Measurements from ENCODE around the gene CLRN1. TPM values are rescaled to one million over a fixed set of nuclear protein-coding genes. Genes with fewer than 3 reads are reported as not detected.
A peak's percentile ranks its signal among the peaks of the same experiment; 100 is the strongest.

Gene CLRN1, protein sequence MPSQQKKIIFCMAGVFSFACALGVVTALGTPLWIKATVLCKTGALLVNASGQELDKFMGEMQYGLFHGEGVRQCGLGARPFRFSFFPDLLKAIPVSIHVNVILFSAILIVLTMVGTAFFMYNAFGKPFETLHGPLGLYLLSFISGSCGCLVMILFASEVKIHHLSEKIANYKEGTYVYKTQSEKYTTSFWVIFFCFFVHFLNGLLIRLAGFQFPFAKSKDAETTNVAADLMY
- total RNA-seq, result under 1 TPM in 1 of 4 donors, not detected in 3; 0.14 TPM

- Histone ChIP-seq H3K36me3 (no peaks in the 10 kb centered on the region), H3K27ac (no peak within 1 kb of the TSS), H3K27me3 (no peaks in the 10 kb centered on the region), H3K9me3 (no peaks in the 10 kb centered on the region), H3K4me1 (no peaks in the 10 kb centered on the region), H3K4me3 (no peak within 1 kb of the TSS)
- in situ Hi-C loops (cut with MboI; ENCODE audit: low pct_ligation_motif_present in 1 of 4, low pct_unique_long_range_greater_than_20kb in 1 of 4, low sequenced_read_pairs in 3 of 4) (no loop called here), intact Hi-C loops (cut with DNase I; ENCODE audit: low total_unique reads) (no loop called here)
- DNase-seq, result peak; percentile 10
- WGBS, 2 donors (ENCODE audit: low coverage in 1 of 2), result 40 to 46% methylated on average over 8 to 18 of the region's 18 CpGs
- TF ChIP-seq POLR2A (IDR thresholded peaks at IDR 0.05), result no peak
- TF ChIP-seq EP300 (IDR thresholded peaks at IDR 0.05; ENCODE audit: low read depth), result no peak
- TF ChIP-seq, protein P1, sequence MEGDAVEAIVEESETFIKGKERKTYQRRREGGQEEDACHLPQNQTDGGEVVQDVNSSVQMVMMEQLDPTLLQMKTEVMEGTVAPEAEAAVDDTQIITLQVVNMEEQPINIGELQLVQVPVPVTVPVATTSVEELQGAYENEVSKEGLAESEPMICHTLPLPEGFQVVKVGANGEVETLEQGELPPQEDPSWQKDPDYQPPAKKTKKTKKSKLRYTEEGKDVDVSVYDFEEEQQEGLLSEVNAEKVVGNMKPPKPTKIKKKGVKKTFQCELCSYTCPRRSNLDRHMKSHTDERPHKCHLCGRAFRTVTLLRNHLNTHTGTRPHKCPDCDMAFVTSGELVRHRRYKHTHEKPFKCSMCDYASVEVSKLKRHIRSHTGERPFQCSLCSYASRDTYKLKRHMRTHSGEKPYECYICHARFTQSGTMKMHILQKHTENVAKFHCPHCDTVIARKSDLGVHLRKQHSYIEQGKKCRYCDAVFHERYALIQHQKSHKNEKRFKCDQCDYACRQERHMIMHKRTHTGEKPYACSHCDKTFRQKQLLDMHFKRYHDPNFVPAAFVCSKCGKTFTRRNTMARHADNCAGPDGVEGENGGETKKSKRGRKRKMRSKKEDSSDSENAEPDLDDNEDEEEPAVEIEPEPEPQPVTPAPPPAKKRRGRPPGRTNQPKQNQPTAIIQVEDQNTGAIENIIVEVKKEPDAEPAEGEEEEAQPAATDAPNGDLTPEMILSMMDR (IDR thresholded peaks at IDR 0.05), result no peak
- no peak for TF ChIP-seq POLR2AphosphoS5 (IDR thresholded peaks at IDR 0.05)
Measured at GRCh38 chr3:150972366-150973071, at the start of gene CLRN1. CLRN1 (minus strand) TSS chr3:150972727; CDS start chr3:150972708, 19 bp downstream.

DNA sequence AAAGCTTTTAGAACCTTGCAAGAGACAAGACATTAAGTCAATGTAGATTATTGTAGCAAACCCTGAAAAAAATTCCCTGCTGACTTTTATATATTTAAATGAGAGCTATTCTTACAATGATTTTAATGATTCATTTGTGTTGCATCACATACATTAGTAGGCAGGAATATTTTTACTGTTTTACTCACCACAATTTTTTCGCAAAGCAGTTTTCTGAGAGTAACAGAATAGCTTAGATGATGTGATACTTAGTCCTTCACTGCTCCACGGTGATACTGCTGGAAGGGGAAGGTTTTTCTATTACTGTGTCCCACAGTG, 43.9 kb upstream of the CLRN1 start:
- H3K27ac ChIP-seq, result no peak overlapping the region
- peaks cover 4% of the 10 kb centered on the region for H3K27me3 ChIP-seq
- TF ChIP-seq POLR2A (IDR thresholded peaks at IDR 0.05) (no peak), POLR2AphosphoS5 (IDR thresholded peaks at IDR 0.05) (no peak), EP300 (IDR thresholded peaks at IDR 0.05; ENCODE audit: low read depth) (no peak)
- TF ChIP-seq, protein P1 (IDR thresholded peaks at IDR 0.05), result no peak
- H3K9me3 ChIP-seq, result no peaks in the 10 kb centered on the region
- DNase-seq, result no peak
- 71 to 81% methylated on average over 2 of the region's 2 CpGs for WGBS, 2 donors (ENCODE audit: low coverage in 1 of 2)
- H3K4me1 ChIP-seq, result no peaks in the 10 kb centered on the region
- H3K4me3 ChIP-seq, result no peak overlapping the region
- intact Hi-C loops (cut with DNase I; ENCODE audit: low total_unique reads) (no loop called here), in situ Hi-C loops (cut with MboI; ENCODE audit: low pct_ligation_motif_present in 1 of 4, low pct_unique_long_range_greater_than_20kb in 1 of 4, low sequenced_read_pairs in 3 of 4) (no loop called here)
- H3K36me3 ChIP-seq, result no peaks in the 10 kb centered on the region

DNA sequence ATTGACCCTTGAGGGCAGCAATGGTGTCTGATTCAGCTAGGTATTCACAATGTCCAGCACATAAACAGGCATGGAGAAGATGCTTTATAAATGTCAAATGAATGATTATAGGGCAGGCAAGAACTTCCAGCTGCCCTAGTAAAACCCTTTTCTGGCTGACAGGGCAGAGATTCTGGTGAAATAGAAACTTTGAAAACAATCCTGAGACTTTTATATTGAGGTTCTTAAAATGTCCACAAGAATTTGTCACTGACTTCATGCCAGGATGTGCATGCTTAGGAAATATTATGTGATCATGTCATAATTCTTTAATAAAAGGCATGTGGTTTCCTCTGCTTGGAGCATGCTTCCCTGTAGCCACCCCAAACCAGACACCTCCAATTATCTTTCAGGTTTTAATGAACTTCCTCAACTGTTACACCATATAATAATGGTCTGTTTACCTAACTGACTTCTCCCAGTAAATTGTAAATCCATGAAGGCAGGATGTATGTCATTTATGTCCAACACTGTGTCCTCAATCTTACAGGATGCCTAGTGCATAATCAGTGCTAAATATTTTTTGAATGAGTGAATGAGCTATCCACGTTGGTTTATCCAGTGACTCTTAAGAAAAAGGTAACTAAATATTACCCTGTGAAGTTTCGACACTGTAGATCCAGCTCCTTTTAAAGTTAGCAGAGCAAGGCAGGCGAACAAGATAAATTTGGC, 43.4 kb upstream of the CLRN1 start:
- WGBS, 2 donors (ENCODE audit: low coverage in 1 of 2), result 55% methylated on average over 3 of the region's 3 CpGs
- no peak for DNase-seq
- no peaks in the 10 kb centered on the region for H3K4me1 ChIP-seq
- no peaks in the 10 kb centered on the region for H3K9me3 ChIP-seq
- intact Hi-C loops (cut with DNase I; ENCODE audit: low total_unique reads), result no loop called here
- TF ChIP-seq EP300 (IDR thresholded peaks at IDR 0.05; ENCODE audit: low read depth) (no peak), POLR2A (IDR thresholded peaks at IDR 0.05) (no peak), POLR2AphosphoS5 (IDR thresholded peaks at IDR 0.05) (no peak)
- TF ChIP-seq, protein P1 (IDR thresholded peaks at IDR 0.05), result no peak
- H3K27me3 ChIP-seq, result peaks cover 4% of the 10 kb centered on the region
- no peaks in the 10 kb centered on the region for H3K36me3 ChIP-seq
- H3K27ac ChIP-seq, result no peak overlapping the region
- in situ Hi-C loops (cut with MboI; ENCODE audit: low pct_ligation_motif_present in 1 of 4, low pct_unique_long_range_greater_than_20kb in 1 of 4, low sequenced_read_pairs in 3 of 4), result no loop called here
- no peak overlapping the region for H3K4me3 ChIP-seq

- WGBS, 2 donors (ENCODE audit: low coverage in 1 of 2), result 65 to 66% methylated on average over 4 to 5 of the region's 5 CpGs
- no peak overlapping the region for H3K27ac ChIP-seq
- no peak for DNase-seq
Measured at GRCh38 chr3:151015181-151015580, 42.7 kb upstream of the CLRN1 start.

More at GRCh38 chr3:151015181-151015580, 42.7 kb upstream of the CLRN1 start:
- Histone ChIP-seq H3K36me3 (no peaks in the 10 kb centered on the region), H3K4me1 (no peaks in the 10 kb centered on the region), H3K9me3 (no peaks in the 10 kb centered on the region), H3K4me3 (no peak overlapping the region), H3K27me3 (no peaks in the 10 kb centered on the region)
- no peak for TF ChIP-seq POLR2A (IDR thresholded peaks at IDR 0.05)
- TF ChIP-seq EP300 (IDR thresholded peaks at IDR 0.05; ENCODE audit: low read depth), result no peak
- TF ChIP-seq, protein P1 (IDR thresholded peaks at IDR 0.05), result no peak
- TF ChIP-seq POLR2AphosphoS5 (IDR thresholded peaks at IDR 0.05), result no peak
- in situ Hi-C loops (cut with MboI; ENCODE audit: low pct_ligation_motif_present in 1 of 4, low pct_unique_long_range_greater_than_20kb in 1 of 4, low sequenced_read_pairs in 3 of 4) (no loop called here), intact Hi-C loops (cut with DNase I; ENCODE audit: low total_unique reads) (no loop called here)

All from transverse colon (tissue), 4 donors.